Measurements from ENCODE around the gene ZNF32.

ZNF32 gene

GRCh38 chr10:43648398-43649184 lies at the start of gene ZNF32:
Gene ZNF32, minus strand, starts transcription at chr10:43648881. Its CDS starts 2,748 bp downstream, at chr10:43646133.
- peak; percentile 83 for DNase-seq

GRCh38 chr10:43698156-43698555 lies 49.5 kb upstream of the ZNF32 start:
- no peak for ATAC-seq
- DNase-seq, result no peak

More at GRCh38 chr10:43648398-43649184, at the start of gene ZNF32:
- ATAC-seq, result peak; percentile 99

DNA sequence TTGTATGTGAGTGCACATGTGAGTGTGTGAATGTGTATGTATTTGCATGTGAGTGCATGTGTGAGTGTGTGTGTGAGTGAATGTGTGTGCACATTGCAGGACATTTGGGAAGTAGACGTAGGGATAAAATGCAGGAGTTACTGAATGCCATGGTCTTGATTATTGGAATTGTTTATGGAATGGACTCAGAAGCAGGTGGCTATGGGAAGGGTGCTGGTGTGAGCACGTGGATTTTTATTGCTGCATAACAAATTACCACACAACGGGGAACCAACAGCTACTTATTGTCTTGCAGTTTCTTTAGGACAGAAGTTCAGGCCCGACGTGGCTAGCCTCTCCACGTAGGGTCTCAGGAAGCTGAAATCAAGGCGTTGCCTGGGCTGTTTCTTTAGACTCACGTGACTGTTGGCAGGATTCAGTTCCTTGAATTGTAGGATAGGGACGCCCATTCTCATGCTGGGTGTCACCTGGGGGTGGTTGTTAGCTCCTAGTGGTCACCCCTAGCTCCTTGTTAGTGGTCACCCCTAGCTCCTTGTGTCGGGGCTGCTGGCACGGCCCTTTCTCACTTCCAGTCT lies 48.3 kb upstream of the ZNF32 start:
- ATAC-seq, result no peak

DNA sequence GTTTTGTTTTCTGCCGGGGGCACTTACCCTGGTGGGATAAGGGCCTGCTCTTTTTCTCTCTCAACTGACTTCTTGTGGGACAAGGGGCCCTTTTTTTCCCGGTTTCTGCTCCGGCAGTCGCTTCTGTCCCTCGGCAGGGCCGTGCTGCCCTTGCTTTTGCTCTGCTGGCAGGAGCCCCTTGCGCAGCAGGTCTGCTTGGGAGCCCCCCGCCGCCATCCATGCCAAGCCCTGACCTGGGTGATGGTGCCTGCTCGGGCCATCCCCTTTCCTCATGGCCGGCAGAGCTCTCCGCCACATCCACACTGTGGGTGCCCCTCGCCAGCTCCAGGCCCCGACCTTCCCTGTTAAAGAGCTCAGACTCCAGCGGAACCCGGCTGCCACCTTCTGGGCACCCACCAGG lies 47.0 kb upstream of the ZNF32 start:
- DNase-seq (no peak), ATAC-seq (no peak)

More for the DNA sequence above, 48.3 kb upstream of the ZNF32 start:
- DNase-seq, result no peak

- ATAC-seq (no peak), DNase-seq (no peak)
Observed at GRCh38 chr10:43695321-43695720, 46.6 kb upstream of the ZNF32 start.

DNA sequence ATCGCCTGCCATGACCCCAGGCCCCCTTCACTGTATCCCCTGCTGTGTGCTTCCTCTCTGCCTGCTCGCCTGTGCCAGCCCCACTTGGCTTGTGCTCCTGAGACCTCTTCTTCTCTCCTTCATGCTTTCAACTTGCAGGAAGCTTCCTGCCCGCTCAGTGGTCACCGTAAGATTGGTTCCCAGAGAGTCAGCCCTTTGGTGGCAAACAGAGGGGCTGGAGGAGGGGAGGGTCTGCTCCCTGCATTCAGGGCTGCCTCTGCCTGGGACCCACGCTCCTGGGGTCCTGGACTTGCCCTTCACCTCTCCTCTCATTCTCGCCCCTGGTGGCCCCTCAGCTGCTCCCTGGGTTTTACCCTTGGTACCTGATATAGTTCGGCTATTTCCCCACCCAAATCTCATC lies 45.8 kb upstream of the ZNF32 start:
- DNase-seq (no peak), ATAC-seq (no peak)

DNA sequence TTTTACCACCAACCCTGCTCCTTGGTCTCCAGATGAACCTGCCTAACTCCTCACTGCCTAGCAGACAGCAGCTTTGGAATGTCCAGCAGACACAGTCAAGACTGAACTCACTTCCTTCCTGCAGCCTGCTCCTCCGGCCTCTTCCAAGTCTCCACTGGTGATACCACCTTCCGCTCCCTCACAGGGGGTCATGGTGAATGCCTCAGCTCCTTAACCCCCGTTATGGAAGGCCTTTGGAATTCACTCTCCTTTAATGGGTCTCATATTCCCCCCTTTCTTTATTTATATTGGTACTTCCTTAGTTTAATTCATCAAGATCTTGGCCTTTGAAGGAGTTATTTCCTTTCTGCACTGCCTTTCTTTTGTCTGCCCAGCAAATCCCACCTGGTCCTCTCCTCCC lies 44.9 kb upstream of the ZNF32 start:
- ATAC-seq (no peak), DNase-seq (no peak)

DNA sequence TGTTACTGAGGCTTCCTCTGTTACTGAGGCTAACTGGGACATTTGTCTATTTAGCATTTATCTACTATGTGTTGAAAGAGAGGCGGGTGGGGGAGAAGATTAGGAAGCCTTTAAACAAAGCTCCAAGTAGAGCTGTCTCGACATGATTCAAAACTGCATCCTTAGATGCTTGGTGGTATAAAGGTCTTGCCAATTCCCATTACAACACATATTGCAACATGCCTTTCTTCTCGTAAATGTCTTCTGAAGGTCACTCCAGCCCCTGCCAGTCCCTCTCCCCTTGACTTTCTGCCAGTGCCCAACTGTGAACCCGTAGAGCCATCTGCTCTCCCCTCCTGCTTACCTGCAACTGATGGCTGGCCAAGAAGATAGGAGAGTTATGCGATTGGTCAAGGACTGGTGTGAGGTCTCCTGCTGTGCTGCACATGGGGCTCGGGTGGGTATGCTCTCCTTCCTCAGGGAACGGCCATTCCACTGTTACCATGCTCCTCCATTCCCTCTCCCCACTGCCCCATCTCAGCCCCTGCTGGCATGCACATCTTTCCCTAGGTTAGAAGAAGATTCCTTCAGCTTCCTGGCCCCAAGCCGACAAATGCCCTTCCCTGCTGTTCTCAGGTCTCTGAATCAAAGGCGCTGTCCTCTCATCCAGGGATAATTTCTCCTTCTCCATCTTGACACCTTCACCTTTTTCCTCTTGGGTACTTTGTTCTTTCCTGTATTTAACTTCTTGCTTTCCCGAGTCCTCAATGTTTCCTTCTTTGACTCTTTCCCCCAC lies 43.6 kb upstream of the ZNF32 start:
- no peak for ATAC-seq
- DNase-seq, result no peak

DNA sequence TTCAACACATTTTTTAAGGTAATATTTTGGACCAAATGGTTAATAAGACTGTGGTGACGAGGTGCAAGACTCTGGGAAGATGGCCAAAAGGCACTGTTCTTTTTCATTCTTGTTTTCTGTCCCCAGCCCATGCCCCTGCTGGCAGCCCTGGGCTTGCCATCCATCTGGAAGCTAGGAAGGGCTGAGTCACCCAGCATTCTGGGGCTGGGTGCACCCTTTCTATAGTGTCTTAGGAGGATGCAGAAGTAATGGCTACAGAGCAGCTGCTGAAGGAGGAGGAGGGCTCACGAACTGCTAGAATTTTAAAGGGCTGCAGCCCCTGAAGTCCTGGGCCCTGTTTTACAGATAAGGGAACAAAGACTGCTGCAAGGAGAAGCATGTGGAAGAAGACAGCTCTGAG lies 42.8 kb upstream of the ZNF32 start:
- ATAC-seq (no peak), DNase-seq (no peak)

- ATAC-seq (peak; percentile 99), DNase-seq (peak; percentile 93)
Observed at GRCh38 chr10:43689955-43690771, 41.5 kb upstream of the ZNF32 start.

DNA sequence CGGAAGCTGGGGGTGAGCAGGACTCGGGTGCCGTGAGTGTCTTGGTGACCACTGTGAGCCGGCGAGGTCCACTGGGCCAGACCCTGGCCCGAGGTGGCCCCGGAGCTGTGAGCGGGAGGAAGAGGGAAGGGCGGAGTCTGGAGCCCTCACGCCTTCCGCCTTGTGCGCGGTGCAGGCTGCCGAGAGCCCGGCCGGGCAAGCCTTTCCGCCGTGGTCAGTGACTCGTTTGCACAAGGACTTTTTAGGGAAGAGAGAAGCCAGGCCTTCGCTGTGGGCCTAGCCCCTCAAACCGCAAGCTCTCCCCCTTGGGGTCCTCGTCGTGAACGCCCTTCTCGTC lies 40.9 kb upstream of the ZNF32 start:
- DNase-seq (peak; percentile 40), ATAC-seq (peak; percentile 62)

GRCh38 chr10:43689007-43689491 lies 40.4 kb upstream of the ZNF32 start:
- ATAC-seq (no peak), DNase-seq (no peak)

GRCh38 chr10:43688348-43688892 lies 39.7 kb upstream of the ZNF32 start:
- no peak for DNase-seq
- no peak for ATAC-seq

DNA sequence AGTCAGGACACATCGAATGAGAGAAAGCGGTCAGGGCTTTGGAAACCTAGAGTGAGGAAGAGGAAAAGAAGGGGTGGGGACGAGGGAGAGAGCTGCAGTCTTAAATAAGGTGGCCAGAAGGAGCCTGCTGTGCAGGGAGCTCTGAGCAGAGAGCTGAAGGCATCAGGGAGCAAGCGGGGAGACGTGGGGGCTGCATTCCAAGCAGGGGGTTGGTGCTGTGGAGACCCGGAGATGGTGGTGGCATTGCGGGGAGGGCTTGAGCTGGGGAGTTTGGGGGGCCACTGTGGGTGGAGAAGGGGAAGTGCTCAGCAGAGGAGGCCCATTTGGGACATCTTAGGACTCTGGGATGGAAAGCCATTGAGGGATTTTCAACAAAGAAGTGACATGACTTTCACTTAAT lies 38.7 kb upstream of the ZNF32 start:
- DNase-seq (no peak), ATAC-seq (no peak)

GRCh38 chr10:43686414-43686813 lies 37.7 kb upstream of the ZNF32 start:
- no peak for DNase-seq
- no peak for ATAC-seq

DNA sequence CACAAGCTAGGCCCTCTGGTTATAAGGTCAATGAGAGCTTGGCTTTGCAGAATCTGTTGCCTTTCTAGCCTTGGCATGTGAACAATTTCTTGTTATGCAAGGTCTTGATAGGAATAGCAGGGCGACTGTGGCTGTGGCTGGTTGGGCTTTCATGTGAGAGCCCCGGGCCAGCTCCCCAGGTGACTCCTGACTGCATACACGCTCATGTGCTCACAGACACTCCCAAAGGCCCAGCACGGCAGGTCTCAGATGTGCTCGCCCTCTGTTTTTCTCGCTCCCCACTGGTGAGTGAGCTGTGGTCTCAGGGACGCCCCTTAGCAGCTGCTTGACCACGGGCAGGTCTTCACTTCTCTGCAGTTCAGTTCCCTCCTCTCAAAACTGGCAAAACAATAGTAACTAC lies 37.1 kb upstream of the ZNF32 start:
- ATAC-seq (no peak), DNase-seq (no peak)

GRCh38 chr10:43684292-43684559 lies 35.5 kb upstream of the ZNF32 start:
- DNase-seq (no peak), ATAC-seq (no peak)

- DNase-seq (peak; percentile 32), ATAC-seq (peak; percentile 69)
Observed at GRCh38 chr10:43683451-43684291, 35.0 kb upstream of the ZNF32 start.

GRCh38 chr10:43682956-43683355 lies 34.3 kb upstream of the ZNF32 start:
- ATAC-seq (no peak), DNase-seq (no peak)

DNA sequence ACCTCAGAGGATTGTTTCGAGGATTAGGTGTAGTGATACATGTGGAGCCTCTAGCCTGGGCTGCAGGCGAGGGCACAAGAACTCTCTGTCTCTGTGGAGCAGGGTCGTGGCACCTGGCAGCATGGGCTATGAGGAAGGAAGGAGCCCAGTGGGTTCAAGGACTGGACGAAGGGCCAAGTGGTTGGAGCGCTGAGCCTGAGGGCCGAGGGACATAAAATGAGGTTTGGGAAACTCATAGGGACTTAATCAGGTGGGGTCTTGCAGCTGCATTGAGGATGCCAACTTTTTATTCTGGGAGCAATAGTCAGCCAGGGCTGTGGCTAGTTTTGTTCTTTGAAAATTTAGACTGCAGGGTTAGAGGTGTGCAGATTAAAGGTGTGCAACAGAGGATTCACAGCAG lies 33.0 kb upstream of the ZNF32 start:
- ATAC-seq (no peak), DNase-seq (no peak)

DNA sequence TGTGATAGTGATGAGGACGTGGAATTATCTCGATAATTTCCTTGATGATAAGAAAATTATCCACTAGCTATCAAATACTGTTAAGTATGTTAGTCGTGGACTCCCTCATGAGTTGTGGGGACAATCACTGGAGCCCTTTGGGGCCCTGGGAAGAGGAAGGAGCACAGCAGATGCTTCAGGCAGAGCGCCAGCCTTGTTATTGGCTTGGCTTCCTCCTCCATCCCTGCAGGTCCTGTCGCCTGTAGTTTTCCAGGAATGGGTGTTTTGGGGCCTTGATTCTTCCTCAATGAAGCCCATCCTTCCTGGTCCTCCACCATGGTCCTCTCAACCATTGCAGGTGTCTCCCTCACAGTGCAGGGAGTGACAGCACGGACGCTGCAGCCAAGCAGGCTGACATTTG lies 32.5 kb upstream of the ZNF32 start:
- no peak for DNase-seq
- no peak for ATAC-seq
